SJCRH30 (cell line): ENCODE data around the gene CTBP1. TPM values are rescaled to one million over a fixed set of nuclear protein-coding genes. Genes with fewer than 3 reads are reported as not detected.
"Not testable (repeated sequence)": the region's sequence is repeated elsewhere in the genome, so short reads cannot be mapped to it uniquely, and the experiment has no call there.

ENCODE experiments used
- DNase-seq, 2 experiments: peaks; one replicate each; pipeline ENCODE4 v3.0.0-alpha.2; 2015 to 2020
- H3K27ac ChIP-seq: fragments of 250-450 bp; sonication (Bioruptor Pico); 2 replicates; pipeline ENCODE4 v1.5.1; 2020; ENCODE audit warnings: mild to moderate bottlenecking, moderate library complexity
- H3K27me3 ChIP-seq: fragments of 250-450 bp; sonication (Bioruptor Pico); 2 replicates; pipeline ENCODE4 v1.5.1; 2020; ENCODE audit warnings: mild to moderate bottlenecking, moderate library complexity
- H3K36me3 ChIP-seq: fragments of 250-450 bp; sonication (Bioruptor Pico); 2 replicates; pipeline ENCODE4 v1.5.1; 2020; ENCODE audit warnings: mild to moderate bottlenecking, moderate library complexity
- H3K4me1 ChIP-seq: fragments of 250-450 bp; sonication (Bioruptor Pico); 2 replicates; pipeline ENCODE4 v1.5.1; 2020; ENCODE audit warnings: mild to moderate bottlenecking, moderate library complexity
- H3K4me3 ChIP-seq: fragments of 250-450 bp; sonication (Bioruptor Pico); 2 replicates; pipeline ENCODE4 v1.5.1; 2020; ENCODE audit warnings: mild to moderate bottlenecking, moderate library complexity
- H3K9me3 ChIP-seq: fragments of 250-450 bp; sonication (Bioruptor Pico); replicated peaks from 2 replicates; pipeline ENCODE4 v1.5.1; 2020; ENCODE audit warnings: mild to moderate bottlenecking, moderate library complexity
- total RNA-seq: library from RNA; depleted of rRNA; stranded (reverse); fragments of >200 nt; shearing (Covaris generic); gene quantifications from 2 replicates; pipeline ENCODE4 v1.2.3, GENCODE V29; 2014

CTBP1 gene
- total RNA-seq, 1 experiment from 2014 or later = 141 TPM

DNA sequence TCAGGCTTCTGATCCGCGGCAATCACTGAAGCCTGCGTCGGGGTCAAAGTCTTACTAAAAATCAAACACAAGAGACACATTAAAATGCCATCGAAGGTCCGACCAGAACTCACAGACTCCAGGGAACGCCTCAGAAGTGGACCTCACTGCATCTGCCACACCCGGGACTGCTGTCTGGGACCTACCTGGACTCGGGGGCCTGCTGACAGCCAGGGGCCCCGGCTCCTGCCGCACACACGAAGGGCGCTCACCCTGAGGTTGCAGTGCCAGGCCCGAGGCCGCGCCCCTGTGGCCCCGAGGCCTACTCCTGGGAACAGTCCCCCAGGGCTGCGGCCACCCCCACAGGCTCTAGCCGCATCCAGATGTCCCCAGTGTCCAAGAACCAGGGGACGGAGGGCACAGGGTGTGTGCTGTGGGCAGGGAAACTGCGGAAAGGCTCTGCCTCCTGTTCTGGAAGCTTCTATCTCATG lies 7.4 kb downstream of the CTBP1 start:
- no peaks in the 10 kb centered on the region for H3K4me1 ChIP-seq
- H3K27me3 ChIP-seq = no peaks in the 10 kb centered on the region
- H3K4me3 ChIP-seq = no peak overlapping the region
- DNase-seq = no peak
- H3K36me3 ChIP-seq = peaks cover 38% of the 10 kb centered on the region
- no peaks in the 10 kb centered on the region for H3K9me3 ChIP-seq
- H3K27ac ChIP-seq = no peak overlapping the region

DNA sequence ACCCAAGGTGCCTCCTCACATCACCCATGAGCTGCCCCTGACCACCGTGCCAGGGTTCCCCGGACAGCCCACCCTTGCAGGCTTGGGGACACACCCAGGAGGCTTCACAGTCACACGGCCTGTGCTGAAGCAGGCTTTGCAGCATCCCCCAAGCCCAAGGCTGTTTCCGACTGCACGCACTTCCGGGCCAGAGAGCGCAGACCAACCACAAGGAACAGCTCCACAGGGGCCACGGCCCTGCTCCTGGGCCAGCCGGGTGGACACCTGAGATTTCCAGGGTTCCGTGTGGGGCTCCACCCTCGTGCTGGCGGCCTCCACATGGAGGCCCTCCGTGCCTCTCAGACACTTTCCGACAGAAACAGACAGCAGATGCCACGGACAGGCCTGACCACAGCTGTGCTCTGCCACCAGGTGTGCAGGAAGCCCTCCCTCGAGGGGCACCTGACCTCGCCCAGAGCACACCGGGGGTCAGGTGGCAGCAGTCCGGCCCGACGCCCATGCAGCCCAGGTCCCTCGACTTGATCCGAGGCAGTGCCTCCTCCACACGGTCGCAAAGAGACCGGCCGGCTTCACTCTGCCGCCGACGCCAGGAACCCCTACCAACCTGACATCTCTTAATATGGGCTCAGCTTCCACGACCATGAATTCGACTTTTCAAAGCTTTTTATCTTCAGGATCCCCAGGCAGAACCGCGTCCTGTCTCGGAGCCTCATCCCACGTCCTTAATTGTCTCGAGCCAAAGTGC lies 8.0 kb downstream of the CTBP1 start:
- no peak overlapping the region for H3K4me3 ChIP-seq
- no peaks in the 10 kb centered on the region for H3K4me1 ChIP-seq
- H3K36me3 ChIP-seq = peaks cover 42% of the 10 kb centered on the region
- no peaks in the 10 kb centered on the region for H3K9me3 ChIP-seq
- no peak overlapping the region for H3K27ac ChIP-seq
- no peak for DNase-seq
- no peaks in the 10 kb centered on the region for H3K27me3 ChIP-seq

DNA sequence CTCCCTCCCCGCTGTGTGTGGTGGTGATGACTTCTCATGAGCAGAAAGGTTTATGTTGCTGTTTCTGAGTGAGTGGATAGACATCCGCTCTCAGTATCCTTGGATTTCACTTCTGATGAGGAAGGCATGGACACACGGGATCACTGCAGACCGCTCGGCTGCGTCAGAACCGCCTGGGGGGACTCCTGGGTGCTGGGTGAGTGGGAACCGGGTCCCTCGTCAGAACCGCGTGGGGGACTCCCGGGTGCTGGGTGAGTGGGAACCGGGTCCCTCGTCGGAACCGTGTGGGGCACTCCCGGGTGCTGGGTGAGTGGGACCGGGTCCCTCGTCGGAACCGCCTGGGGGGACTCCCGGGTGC lies 9.0 kb downstream of the CTBP1 start:
- no peaks in the 10 kb centered on the region for H3K27me3 ChIP-seq
- no peaks in the 10 kb centered on the region for H3K9me3 ChIP-seq
- no peak for DNase-seq
- peaks cover 52% of the 10 kb centered on the region for H3K36me3 ChIP-seq
- no peaks in the 10 kb centered on the region for H3K4me1 ChIP-seq
- H3K27ac ChIP-seq = no peak overlapping the region
- H3K4me3 ChIP-seq = no peak overlapping the region

DNA sequence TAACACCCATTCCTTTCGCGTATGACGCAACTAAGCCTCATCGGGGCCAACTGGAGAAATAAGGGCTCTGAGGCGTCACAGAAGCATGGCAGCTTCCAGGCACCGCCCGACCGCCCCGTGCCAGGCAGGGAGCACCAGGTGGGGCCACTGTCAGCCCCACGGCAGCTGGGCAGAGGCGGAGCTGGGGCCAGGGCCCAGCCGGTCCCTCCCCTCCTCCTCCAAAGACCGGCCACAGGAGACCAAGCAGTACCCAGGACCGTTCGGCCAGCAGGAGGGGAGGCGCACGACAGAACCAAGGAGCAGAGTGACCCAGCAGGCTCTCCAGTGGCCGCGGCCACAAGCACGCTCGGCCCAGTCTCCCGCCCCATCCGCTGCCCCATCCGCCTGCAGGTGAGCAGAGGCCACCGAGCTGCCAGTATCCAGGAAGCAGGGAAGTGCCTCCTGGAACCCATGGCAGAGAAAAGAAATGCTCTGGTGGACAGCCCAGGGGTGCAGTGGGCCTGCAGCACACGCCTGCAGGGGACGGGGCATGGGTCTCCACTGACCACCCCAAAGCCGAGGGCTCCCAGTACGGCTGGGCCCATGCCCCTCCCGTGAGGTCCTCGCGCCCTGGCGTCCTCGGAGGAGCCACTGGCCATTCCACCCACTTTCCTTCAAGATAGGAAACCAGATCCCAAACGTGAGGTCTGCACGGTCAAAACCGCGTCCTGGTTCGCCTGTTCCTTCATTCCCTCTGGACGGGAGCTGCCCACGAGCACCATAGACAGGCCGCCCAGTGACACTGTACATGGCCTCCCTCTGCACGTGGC lies 9.6 kb downstream of the CTBP1 start:
- H3K27ac ChIP-seq = no peak overlapping the region
- no peak overlapping the region for H3K4me3 ChIP-seq
- peaks cover 56% of the 10 kb centered on the region for H3K36me3 ChIP-seq
- no peaks in the 10 kb centered on the region for H3K27me3 ChIP-seq
- no peaks in the 10 kb centered on the region for H3K4me1 ChIP-seq
- no peaks in the 10 kb centered on the region for H3K9me3 ChIP-seq
- DNase-seq = no peak

GRCh38 chr4:1238676-1239000 lies 10.3 kb downstream of the CTBP1 start:
- no peaks in the 10 kb centered on the region for H3K4me1 ChIP-seq
- H3K4me3 ChIP-seq = no peak overlapping the region
- no peaks in the 10 kb centered on the region for H3K9me3 ChIP-seq
- no peak overlapping the region for H3K27ac ChIP-seq
- peaks cover 57% of the 10 kb centered on the region for H3K36me3 ChIP-seq
- no peak for DNase-seq
- no peaks in the 10 kb centered on the region for H3K27me3 ChIP-seq

DNA sequence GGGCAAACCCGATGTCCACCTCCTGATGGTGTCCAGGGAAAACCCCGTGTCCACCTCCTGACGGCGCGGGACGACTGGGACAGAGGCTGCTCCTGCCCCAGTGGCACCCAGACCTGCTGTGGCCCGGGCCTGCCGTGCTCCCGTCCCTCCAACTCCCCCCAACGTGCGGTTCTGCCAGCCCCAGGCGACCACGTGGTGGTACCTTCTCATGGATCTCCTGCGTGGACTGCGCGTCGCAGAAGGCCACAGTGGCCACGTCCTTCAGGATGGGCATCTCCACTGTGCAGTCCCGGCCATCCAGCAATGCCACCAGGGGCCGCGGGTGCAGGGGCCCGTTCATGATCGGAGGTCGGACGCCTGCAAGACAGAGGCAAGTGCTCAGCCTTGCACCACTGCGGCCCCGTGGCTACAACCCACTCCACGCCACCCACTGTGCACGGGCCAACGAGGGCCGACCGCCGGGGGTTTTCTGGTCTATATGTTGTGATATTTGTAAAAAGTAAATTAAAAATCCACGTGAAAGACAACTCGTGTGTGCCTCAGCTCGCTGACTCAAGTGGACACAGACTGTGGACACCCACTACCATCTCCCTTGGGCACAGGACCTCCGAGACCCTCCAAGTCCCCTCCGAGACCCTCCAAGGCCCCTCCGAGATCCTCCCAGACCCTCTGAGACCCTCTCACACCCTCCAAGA lies 10.8 kb downstream of the CTBP1 start:
- H3K9me3 ChIP-seq = no peaks in the 10 kb centered on the region
- no peaks in the 10 kb centered on the region for H3K27me3 ChIP-seq
- DNase-seq = no peak
- H3K36me3 ChIP-seq = peaks cover 60% of the 10 kb centered on the region
- H3K4me1 ChIP-seq = no peaks in the 10 kb centered on the region
- H3K27ac ChIP-seq = no peak overlapping the region
- no peak overlapping the region for H3K4me3 ChIP-seq

- not testable (repeated sequence) for DNase-seq, H3K4me1 ChIP-seq, H3K27me3 ChIP-seq, H3K4me3 ChIP-seq, H3K27ac ChIP-seq, H3K9me3 ChIP-seq
- peaks cover 60% of the 10 kb centered on the region for H3K36me3 ChIP-seq
These were observed 11.7 kb downstream of the CTBP1 start for GRCh38 chr4:1237261-1237660.

- DNase-seq, H3K9me3 ChIP-seq, H3K4me1 ChIP-seq, H3K4me3 ChIP-seq, H3K27ac ChIP-seq, H3K27me3 ChIP-seq: not testable (repeated sequence)
- peaks cover 60% of the 10 kb centered on the region for H3K36me3 ChIP-seq
These were observed 12.1 kb downstream of the CTBP1 start for GRCh38 chr4:1236836-1237235.

DNA sequence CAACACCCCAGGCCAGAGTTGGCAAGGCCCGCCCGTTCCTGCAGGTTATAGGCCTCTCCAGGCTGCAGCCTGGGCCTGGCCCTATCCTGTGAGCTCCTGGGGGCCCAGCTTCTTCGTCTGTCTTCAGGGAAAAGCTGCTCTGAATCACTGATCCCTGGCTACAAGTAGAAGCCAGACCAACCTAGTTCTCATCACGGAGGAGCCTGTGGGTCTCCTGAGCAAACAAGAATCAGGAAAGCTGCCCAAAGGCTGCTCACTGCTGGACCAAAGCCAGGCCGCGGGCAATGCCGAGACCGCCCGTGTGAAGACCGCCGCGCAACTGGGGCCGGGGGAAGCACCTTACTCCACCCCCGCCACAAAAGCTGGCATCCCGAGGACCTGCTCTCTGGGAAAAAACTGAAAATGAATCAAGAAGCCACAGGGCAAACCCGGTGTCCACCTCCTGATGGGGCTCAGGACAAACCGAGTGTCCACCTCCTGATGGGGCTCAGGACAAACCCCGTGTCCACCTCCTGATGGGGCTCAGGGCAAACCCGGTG lies 12.8 kb downstream of the CTBP1 start:
- no peak overlapping the region for H3K4me3 ChIP-seq
- H3K4me1 ChIP-seq = no peaks in the 10 kb centered on the region
- no peaks in the 10 kb centered on the region for H3K27me3 ChIP-seq
- no peak overlapping the region for H3K27ac ChIP-seq
- DNase-seq = no peak
- H3K9me3 ChIP-seq = no peaks in the 10 kb centered on the region
- peaks cover 60% of the 10 kb centered on the region for H3K36me3 ChIP-seq

DNA sequence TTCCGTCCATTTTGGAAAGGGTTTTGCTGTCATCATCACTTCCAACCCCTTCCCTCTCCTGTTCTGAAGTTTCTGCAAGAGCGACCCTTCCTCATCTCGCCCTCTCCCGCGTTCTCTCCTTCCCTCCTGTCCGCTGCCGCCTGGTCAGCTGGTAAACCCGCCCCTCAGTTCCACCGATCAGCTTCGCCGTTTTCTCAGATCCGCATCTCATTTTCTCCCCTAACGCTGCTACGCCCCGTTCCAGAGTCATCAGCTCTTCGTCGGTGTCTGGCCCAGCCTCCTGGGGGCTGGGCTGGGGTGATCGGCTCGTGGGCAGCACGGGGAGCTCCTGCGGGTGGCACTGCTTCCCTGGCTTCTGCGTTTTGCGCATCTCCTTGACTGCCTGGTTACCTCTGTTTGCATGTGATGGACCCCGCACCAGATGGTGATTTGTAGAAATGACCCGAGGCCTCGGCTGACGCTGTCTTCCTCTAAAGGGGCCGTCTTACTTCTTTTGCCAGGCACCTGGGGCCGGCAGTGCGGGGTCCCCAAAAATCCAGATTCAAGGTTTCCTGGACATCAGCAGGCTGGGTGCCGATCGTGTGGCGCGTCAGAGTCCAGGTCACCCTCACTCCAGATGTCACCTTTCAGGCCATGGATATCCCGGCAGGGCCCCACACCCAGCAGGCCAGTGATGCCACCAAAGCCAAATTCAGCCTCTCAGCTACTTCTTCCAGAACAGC lies 13.4 kb downstream of the CTBP1 start:
- Histone ChIP-seq H3K27ac (no peak overlapping the region), H3K4me3 (no peak overlapping the region), H3K27me3 (no peaks in the 10 kb centered on the region), H3K9me3 (no peaks in the 10 kb centered on the region), H3K36me3 (peaks cover 58% of the 10 kb centered on the region), H3K4me1 (no peaks in the 10 kb centered on the region)
- DNase-seq = no peak

GRCh38 chr4:1234811-1235292 lies 14.1 kb downstream of the CTBP1 start:
- H3K4me3 ChIP-seq = no peak overlapping the region
- peaks cover 64% of the 10 kb centered on the region for H3K36me3 ChIP-seq
- H3K27ac ChIP-seq = no peak overlapping the region
- H3K27me3 ChIP-seq = no peaks in the 10 kb centered on the region
- no peaks in the 10 kb centered on the region for H3K4me1 ChIP-seq
- H3K9me3 ChIP-seq = no peaks in the 10 kb centered on the region
- DNase-seq = no peak

GRCh38 chr4:1234309-1234695 lies 14.6 kb downstream of the CTBP1 start:
- DNase-seq = no peak
- Histone ChIP-seq H3K36me3 (peaks cover 63% of the 10 kb centered on the region), H3K27me3 (no peaks in the 10 kb centered on the region), H3K9me3 (no peaks in the 10 kb centered on the region), H3K27ac (no peak overlapping the region), H3K4me1 (no peaks in the 10 kb centered on the region), H3K4me3 (no peak overlapping the region)

- Histone ChIP-seq H3K9me3 (no peaks in the 10 kb centered on the region), H3K36me3 (peaks cover 59% of the 10 kb centered on the region), H3K4me1 (no peaks in the 10 kb centered on the region), H3K4me3 (no peak overlapping the region), H3K27ac (no peak overlapping the region), H3K27me3 (no peaks in the 10 kb centered on the region)
- DNase-seq = no peak
These were observed 15.2 kb downstream of the CTBP1 start for GRCh38 chr4:1233641-1234308.
